Activated CD4-positive, alpha-beta memory T cell treated with anti-CD3 and anti-CD28 coated beads, Interleukin-2, amount 10 ng/mL, durations not matched to agents 7 days and 5 days (primary cell): ENCODE data around the gene RPL39L. TPM values are rescaled to one million over a fixed set of nuclear protein-coding genes. Genes with fewer than 3 reads are reported as not detected.

ENCODE experiments used
- CTCF ChIA-PET: fragments of 350-600 bp; sonication (Branson Sonifier 250); formaldehyde crosslinking; loops from one replicate; lab custom pipeline; 2021; ENCODE audit warnings: antibody characterized with exemption, inconsistent platforms; lab: Charles Lee
- POLR2A ChIA-PET: fragments of 350-600 bp; sonication (Branson Sonifier 250); formaldehyde crosslinking; loops from one replicate; lab custom pipeline; 2021; ENCODE audit warnings: antibody characterized with exemption; lab: Charles Lee
- DNase-seq: peaks from one replicate; pipeline ENCODE4 v3.0.0-alpha.2; 2020
- H3K27ac Mint-ChIP-seq: one replicate; pipeline ENCODE4 v1.8.0; 2021; ENCODE audit warnings: mild to moderate bottlenecking, mixed read lengths
- H3K27me3 Mint-ChIP-seq: one replicate; pipeline ENCODE4 v1.8.0; 2021; ENCODE audit warnings: mixed read lengths
- H3K36me3 Mint-ChIP-seq: one replicate; pipeline ENCODE4 v1.8.0; 2021; ENCODE audit warnings: low read depth, mixed read lengths
- H3K4me1 Mint-ChIP-seq: one replicate; pipeline ENCODE4 v1.8.0; 2021; ENCODE audit warnings: mixed read lengths
- H3K4me3 Mint-ChIP-seq: one replicate; pipeline ENCODE4 v1.8.0; 2021; ENCODE audit warnings: mild to moderate bottlenecking, mixed read lengths
- H3K9me3 Mint-ChIP-seq: one replicate; pipeline ENCODE4 v1.8.0; 2021; ENCODE audit warnings: mixed read lengths
- total RNA-seq, 2 experiments: library from RNA; stranded (reverse); gene quantifications; one replicate each; pipeline ENCODE4 v1.2.3, GENCODE V29; 2021

Gene RPL39L
- total RNA-seq, 2 experiments from 2014 or later: 23.0 to 23.1 TPM

DNA sequence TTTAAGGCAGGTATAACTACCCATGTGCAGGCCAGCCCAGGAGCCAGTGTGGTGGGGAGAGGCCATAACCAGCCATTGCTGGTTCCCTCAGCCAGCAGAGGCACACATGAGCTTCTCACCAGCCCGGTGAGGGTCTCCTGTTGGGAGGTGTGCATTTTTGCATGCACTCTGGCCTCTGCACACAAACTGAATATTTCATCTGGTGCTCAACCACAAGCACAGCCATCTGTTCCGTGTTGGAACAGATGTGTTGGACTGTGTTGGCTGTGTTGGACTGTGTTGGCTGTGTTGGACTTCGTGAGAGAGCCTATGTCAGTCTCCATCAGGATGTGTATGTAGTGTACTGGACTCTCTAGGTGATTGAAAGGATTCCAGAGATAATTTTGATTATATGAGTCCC lies 67.2 kb downstream of the RPL39L start:
- ChIA-PET CTCF (no interaction called here), POLR2A (interaction anchor here (1.6 kb wide), 1 partner anchor 46 kb away, joined by 5 read pairs; no protein-coding TSS in a partner anchor)
- peaks cover 77% of the 10 kb centered on the region for H3K36me3 Mint-ChIP-seq
- no peak for DNase-seq
- no peak overlapping the region for H3K4me3 Mint-ChIP-seq
- H3K27ac Mint-ChIP-seq: no peak overlapping the region
- H3K27me3 Mint-ChIP-seq: no peaks in the 10 kb centered on the region
- peaks cover 3% of the 10 kb centered on the region for H3K4me1 Mint-ChIP-seq
- H3K9me3 Mint-ChIP-seq: no peaks in the 10 kb centered on the region

Other genes with a start within 250 kb of the RPL39L start
- 100 to 1,000 TPM; 116 to 128 TPM for gene ST6GAL1, start 209.0 kb downstream of the RPL39L start, total RNA-seq
- gene RTP1, start 58.0 kb upstream of the RPL39L start, total RNA-seq: not detected
- not detected for gene MASP1, start 152.2 kb upstream of the RPL39L start, total RNA-seq
- gene RTP4, start 228.9 kb upstream of the RPL39L start, total RNA-seq: 10 to 100 TPM; 23.2 to 24.1 TPM